A549 (cell line): ENCODE measurements around the gene NSMF.

Experiments used
- CTCF ChIP-seq: fragments of >200 bp; sonication (Bioruptor Twin); formaldehyde crosslinking; IDR thresholded peaks from 3 replicates; pipeline ENCODE4 v1.5.1; 2016
- JUN ChIP-seq, 2 experiments: fragments of >200 bp; sonication (Bioruptor Twin); formaldehyde crosslinking; IDR thresholded peaks; 2 replicates in 1 of 2; 3 replicates in 1 of 2; pipeline ENCODE4 v1.6.1; 2016 to 2017
- NR3C1 ChIP-seq: fragments of >200 bp; sonication (Bioruptor Twin); formaldehyde crosslinking; IDR thresholded peaks from 3 replicates; pipeline ENCODE4 v1.6.1; 2017
- SMC3 ChIP-seq: fragments of >200 bp; sonication (Bioruptor Twin); formaldehyde crosslinking; IDR thresholded peaks from 3 replicates; pipeline ENCODE4 v1.6.1; 2018; ENCODE audit warnings: inconsistent platforms

- TF ChIP-seq SMC3 (no peak), JUN (IDR thresholded peaks at IDR 0.05) (no peak), CTCF (no peak), NR3C1 (no peak)
These were observed 60.3 kb downstream of the NSMF start for GRCh38 chr9:137398561-137399468.
